Measurements from ENCODE around the gene PGM1.

The PGM1 gene

DNA sequence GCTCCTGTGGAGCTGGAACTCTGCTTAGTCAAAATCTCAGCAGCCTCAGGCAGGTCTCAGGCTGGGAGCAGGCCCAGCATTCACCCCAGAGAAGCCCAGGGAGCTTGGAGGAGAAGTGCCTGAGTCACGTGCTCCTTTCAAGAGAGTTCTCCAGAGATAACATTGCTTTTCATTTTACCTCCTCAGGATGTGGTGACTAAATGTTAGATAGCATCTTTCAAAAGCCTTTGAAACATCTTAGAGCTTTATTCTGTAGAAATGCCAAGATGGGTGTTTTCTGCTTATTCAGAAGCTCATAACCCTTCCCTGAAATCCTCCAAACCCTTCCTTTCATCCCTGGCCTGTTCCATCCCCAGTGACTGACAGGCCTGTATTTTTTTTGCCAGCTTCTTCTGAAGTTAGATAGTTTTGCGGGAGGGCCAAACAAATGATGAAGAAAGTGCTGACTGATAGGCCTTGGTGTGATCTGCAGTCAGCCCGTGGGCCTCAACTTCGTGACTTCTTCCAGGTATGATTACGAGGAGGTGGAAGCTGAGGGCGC is 58.0 kb downstream of the PGM1 start:
- H3K4me3 ChIP-seq (ENCODE audit: low read length): no peak overlapping the region
- no peaks in the 10 kb centered on the region for H3K9me3 ChIP-seq (ENCODE audit: insufficient read depth, low read depth, low read length)
- H3K27me3 ChIP-seq (ENCODE audit: insufficient read depth, low read length): no peaks in the 10 kb centered on the region
- no peak overlapping the region for H3K27ac ChIP-seq (ENCODE audit: low read length)
- no peaks in the 10 kb centered on the region for H3K4me1 ChIP-seq (ENCODE audit: insufficient read depth, low read length)
- H3K9ac ChIP-seq (ENCODE audit: low read depth, low read length): no peak overlapping the region
- no peaks in the 10 kb centered on the region for H3K36me3 ChIP-seq (ENCODE audit: insufficient read depth, low read depth, low read length)

GRCh38 chr1:63653976-63654375 is 60.8 kb downstream of the PGM1 start:
- Histone ChIP-seq H3K4me1 (ENCODE audit: insufficient read depth, low read length) (no peaks in the 10 kb centered on the region), H3K36me3 (ENCODE audit: insufficient read depth, low read depth, low read length) (no peaks in the 10 kb centered on the region), H3K9ac (ENCODE audit: low read depth, low read length) (no peak overlapping the region), H3K9me3 (ENCODE audit: insufficient read depth, low read depth, low read length) (no peaks in the 10 kb centered on the region), H3K27ac (ENCODE audit: low read length) (no peak overlapping the region), H3K27me3 (ENCODE audit: insufficient read depth, low read length) (no peaks in the 10 kb centered on the region), H3K4me3 (ENCODE audit: low read length) (no peak overlapping the region)

DNA sequence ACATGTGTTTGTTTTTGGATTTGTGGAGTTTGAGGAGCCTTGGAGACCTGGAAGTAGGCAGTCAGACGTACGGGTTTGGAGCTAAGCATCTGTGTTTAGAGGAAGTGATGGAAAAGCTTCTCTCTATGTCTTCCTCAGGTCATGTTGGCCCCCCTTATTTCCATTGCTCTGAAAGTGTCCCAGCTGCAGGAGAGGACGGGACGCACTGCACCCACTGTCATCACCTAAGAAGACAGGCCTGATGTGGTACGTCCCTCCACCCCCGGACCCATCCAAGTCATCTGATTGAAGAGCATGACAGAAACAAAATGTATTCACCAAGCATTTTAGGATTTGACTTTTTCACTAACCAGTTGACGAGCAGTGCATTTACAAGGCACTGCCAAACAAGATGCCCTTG is 66.2 kb downstream of the PGM1 start:
- Histone ChIP-seq H3K9me3 (ENCODE audit: insufficient read depth, low read depth, low read length) (no peaks in the 10 kb centered on the region), H3K36me3 (ENCODE audit: insufficient read depth, low read depth, low read length) (peaks cover 5% of the 10 kb centered on the region; the same call in 1 of the 2 replicates), H3K27ac (ENCODE audit: low read length) (no peak overlapping the region), H3K4me1 (ENCODE audit: insufficient read depth, low read length) (peaks cover 9% of the 10 kb centered on the region; the same call in 1 of the 2 replicates), H3K9ac (ENCODE audit: low read depth, low read length) (no peak overlapping the region), H3K27me3 (ENCODE audit: insufficient read depth, low read length) (no peaks in the 10 kb centered on the region), H3K4me3 (ENCODE audit: low read length) (no peak overlapping the region)

- no peak overlapping the region for H3K4me3 ChIP-seq (ENCODE audit: low read length)
- peaks cover 9% of the 10 kb centered on the region; the same call in 1 of the 2 replicates for H3K4me1 ChIP-seq (ENCODE audit: insufficient read depth, low read length)
Measured at GRCh38 chr1:63662056-63662836, 69.0 kb downstream of the PGM1 start.

DNA sequence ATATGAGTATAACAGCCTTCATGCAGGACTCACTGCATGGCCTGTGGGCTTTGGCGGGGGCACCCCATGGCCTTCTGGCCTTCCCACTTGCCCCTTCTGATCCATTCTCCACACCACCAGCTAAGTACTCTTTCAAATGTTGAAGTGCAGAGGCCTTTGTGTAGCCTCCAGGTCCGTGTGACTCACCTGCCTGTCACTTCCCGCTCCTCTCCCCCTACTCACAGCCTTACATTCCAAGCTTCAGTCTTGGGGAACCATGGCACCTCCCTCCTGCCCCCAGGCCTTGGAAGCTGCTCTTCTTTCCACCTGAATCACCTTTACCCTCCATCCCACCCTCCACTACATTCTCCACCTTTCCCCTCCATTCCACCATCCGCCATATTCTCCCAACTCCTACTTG is 69.6 kb downstream of the PGM1 start:
- Histone ChIP-seq H3K9ac (ENCODE audit: low read depth, low read length) (no peak overlapping the region), H3K36me3 (ENCODE audit: insufficient read depth, low read depth, low read length) (peaks cover 5% of the 10 kb centered on the region; the same call in 1 of the 2 replicates), H3K4me3 (ENCODE audit: low read length) (no peak overlapping the region), H3K27me3 (ENCODE audit: insufficient read depth, low read length) (no peaks in the 10 kb centered on the region), H3K9me3 (ENCODE audit: insufficient read depth, low read depth, low read length) (no peaks in the 10 kb centered on the region; the same call in 1 of the 2 replicates), H3K4me1 (ENCODE audit: insufficient read depth, low read length) (peaks cover 9% of the 10 kb centered on the region; the same call in 1 of the 2 replicates), H3K27ac (ENCODE audit: low read length) (no peak overlapping the region)

More at GRCh38 chr1:63662056-63662836, 69.0 kb downstream of the PGM1 start:
- no peak overlapping the region for H3K27ac ChIP-seq (ENCODE audit: low read length)
- H3K9ac ChIP-seq (ENCODE audit: low read depth, low read length): no peak overlapping the region
- H3K9me3 ChIP-seq (ENCODE audit: insufficient read depth, low read depth, low read length): no peaks in the 10 kb centered on the region; the same call in 1 of the 2 replicates
- peaks cover 5% of the 10 kb centered on the region; the same call in 1 of the 2 replicates for H3K36me3 ChIP-seq (ENCODE audit: insufficient read depth, low read depth, low read length)
- H3K27me3 ChIP-seq (ENCODE audit: insufficient read depth, low read length): no peaks in the 10 kb centered on the region

DNA sequence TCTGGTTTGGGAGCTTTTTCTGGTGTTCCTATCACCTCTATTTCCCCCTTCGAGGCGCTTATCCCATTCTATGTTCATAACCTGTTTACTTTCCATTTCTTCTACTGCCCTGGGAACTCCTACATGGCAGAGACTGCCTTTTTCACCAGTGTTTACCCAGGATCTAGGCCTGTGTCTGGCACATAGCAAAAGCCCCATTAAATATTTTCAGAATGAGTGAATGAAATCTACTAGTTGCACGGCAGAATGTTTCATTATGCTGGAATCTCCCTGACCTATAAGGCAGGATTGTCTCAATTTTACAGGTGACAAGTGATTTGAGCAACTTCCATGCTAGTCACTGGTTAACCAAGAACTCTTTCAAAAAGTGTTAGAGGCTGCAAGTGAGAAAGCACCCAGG is 70.1 kb downstream of the PGM1 start:
- H3K9me3 ChIP-seq (ENCODE audit: insufficient read depth, low read depth, low read length): no peaks in the 10 kb centered on the region; the same call in 1 of the 2 replicates
- H3K36me3 ChIP-seq (ENCODE audit: insufficient read depth, low read depth, low read length): peaks cover 5% of the 10 kb centered on the region; the same call in 1 of the 2 replicates
- H3K4me1 ChIP-seq (ENCODE audit: insufficient read depth, low read length): peaks cover 9% of the 10 kb centered on the region; the same call in 1 of the 2 replicates
- no peaks in the 10 kb centered on the region for H3K27me3 ChIP-seq (ENCODE audit: insufficient read depth, low read length)
- H3K9ac ChIP-seq (ENCODE audit: low read depth, low read length): no peak overlapping the region
- H3K27ac ChIP-seq (ENCODE audit: low read length): no peak overlapping the region
- no peak overlapping the region for H3K4me3 ChIP-seq (ENCODE audit: low read length)

GRCh38 chr1:63663873-63664272 is 70.7 kb downstream of the PGM1 start:
- Histone ChIP-seq H3K4me1 (ENCODE audit: insufficient read depth, low read length) (peaks cover 9% of the 10 kb centered on the region; the same call in 1 of the 2 replicates), H3K9ac (ENCODE audit: low read depth, low read length) (no peak overlapping the region), H3K4me3 (ENCODE audit: low read length) (no peak overlapping the region), H3K9me3 (ENCODE audit: insufficient read depth, low read depth, low read length) (no peaks in the 10 kb centered on the region; the same call in 1 of the 2 replicates), H3K27me3 (ENCODE audit: insufficient read depth, low read length) (no peaks in the 10 kb centered on the region), H3K36me3 (ENCODE audit: insufficient read depth, low read depth, low read length) (peaks cover 5% of the 10 kb centered on the region; the same call in 1 of the 2 replicates), H3K27ac (ENCODE audit: low read length) (no peak overlapping the region)

GRCh38 chr1:63664742-63665141 is 71.5 kb downstream of the PGM1 start:
- no peaks in the 10 kb centered on the region; the same call in 1 of the 2 replicates for H3K9me3 ChIP-seq (ENCODE audit: insufficient read depth, low read depth, low read length)
- no peak overlapping the region for H3K9ac ChIP-seq (ENCODE audit: low read depth, low read length)
- H3K27ac ChIP-seq (ENCODE audit: low read length): no peak overlapping the region
- no peak overlapping the region for H3K4me3 ChIP-seq (ENCODE audit: low read length)
- H3K27me3 ChIP-seq (ENCODE audit: insufficient read depth, low read length): no peaks in the 10 kb centered on the region
- H3K36me3 ChIP-seq (ENCODE audit: insufficient read depth, low read depth, low read length): peaks cover 2% of the 10 kb centered on the region; the same call in 1 of the 2 replicates
- peaks cover 9% of the 10 kb centered on the region; the same call in 1 of the 2 replicates for H3K4me1 ChIP-seq (ENCODE audit: insufficient read depth, low read length)

GRCh38 chr1:63665410-63665809 is 72.2 kb downstream of the PGM1 start:
- Histone ChIP-seq H3K9me3 (ENCODE audit: insufficient read depth, low read depth, low read length) (no peaks in the 10 kb centered on the region; the same call in 1 of the 2 replicates), H3K27me3 (ENCODE audit: insufficient read depth, low read length) (no peaks in the 10 kb centered on the region), H3K36me3 (ENCODE audit: insufficient read depth, low read depth, low read length) (no peaks in the 10 kb centered on the region), H3K9ac (ENCODE audit: low read depth, low read length) (no peak overlapping the region), H3K4me1 (ENCODE audit: insufficient read depth, low read length) (peaks cover 9% of the 10 kb centered on the region; the same call in 1 of the 2 replicates), H3K27ac (ENCODE audit: low read length) (no peak overlapping the region), H3K4me3 (ENCODE audit: low read length) (no peak overlapping the region)

GRCh38 chr1:63665824-63666223 is 72.6 kb downstream of the PGM1 start:
- Histone ChIP-seq H3K4me3 (ENCODE audit: low read length) (no peak overlapping the region), H3K27ac (ENCODE audit: low read length) (no peak overlapping the region), H3K36me3 (ENCODE audit: insufficient read depth, low read depth, low read length) (no peaks in the 10 kb centered on the region), H3K27me3 (ENCODE audit: insufficient read depth, low read length) (no peaks in the 10 kb centered on the region), H3K9ac (ENCODE audit: low read depth, low read length) (no peak overlapping the region), H3K4me1 (ENCODE audit: insufficient read depth, low read length) (peaks cover 9% of the 10 kb centered on the region; the same call in 1 of the 2 replicates), H3K9me3 (ENCODE audit: insufficient read depth, low read depth, low read length) (no peaks in the 10 kb centered on the region; the same call in 1 of the 2 replicates)

GRCh38 chr1:63668298-63668697 is 75.1 kb downstream of the PGM1 start:
- Histone ChIP-seq H3K4me1 (ENCODE audit: insufficient read depth, low read length) (no peaks in the 10 kb centered on the region; the same call in 1 of the 2 replicates), H3K27me3 (ENCODE audit: insufficient read depth, low read length) (no peaks in the 10 kb centered on the region), H3K9me3 (ENCODE audit: insufficient read depth, low read depth, low read length) (no peaks in the 10 kb centered on the region; the same call in 1 of the 2 replicates), H3K36me3 (ENCODE audit: insufficient read depth, low read depth, low read length) (no peaks in the 10 kb centered on the region), H3K27ac (ENCODE audit: low read length) (no peak overlapping the region), H3K4me3 (ENCODE audit: low read length) (no peak overlapping the region), H3K9ac (ENCODE audit: low read depth, low read length) (no peak overlapping the region)
